Thoracic aorta (tissue), 2 donors: Measurements from ENCODE around the gene STC2. TPM values are rescaled to one million over a fixed set of nuclear protein-coding genes. Genes with fewer than 3 reads are reported as not detected.
"Not testable (repeated sequence)": the region's sequence is repeated elsewhere in the genome, so short reads cannot be mapped to it uniquely, and the experiment has no call there.

Experiments
- ATAC-seq: fragments of 150-250 bp; one replicate; pipeline ENCODE4 v1.8.0; 2017; ENCODE audit warnings: low read depth; ENCODE audit not compliant: insufficient number of reproducible peaks, low FRiP score
- DNase-seq: peaks from one replicate; pipeline ENCODE4 v3.0.0-alpha.2; 2020; ENCODE audit warnings: low spot score
- H3K27ac ChIP-seq, 2 donors: fragments of 200-600 bp; sonication (generic); 1 replicate in 1 of 2; 2 replicates in 1 of 2; pipeline ENCODE4 v1.5.1; 2016; ENCODE audit warnings: mild to moderate bottlenecking in 2 of 2, moderate library complexity in 2 of 2
- H3K27me3 ChIP-seq: fragments of 200-600 bp; sonication (generic); replicated peaks from 2 replicates; pipeline ENCODE4 v1.6.0; 2016; ENCODE audit warnings: mild to moderate bottlenecking; ENCODE audit not compliant: insufficient read depth
- H3K36me3 ChIP-seq: fragments of 200-600 bp; sonication (generic); one replicate; pipeline ENCODE4 v1.5.1; 2016
- H3K4me1 ChIP-seq, 2 donors: fragments of 200-600 bp; sonication (generic); 1 replicate in 1 of 2; 2 replicates in 1 of 2; pipeline versions ENCODE4 v1.5.1 to v1.6.0; 2016; ENCODE audit warnings: low read depth in 2 of 2, mild to moderate bottlenecking in 1 of 2; ENCODE audit not compliant: control insufficient read depth in 1 of 2
- H3K4me3 ChIP-seq: fragments of 200-600 bp; sonication (generic); 2 replicates; pipeline ENCODE4 v1.5.1; 2016; ENCODE audit warnings: mild to moderate bottlenecking
- H3K9me3 ChIP-seq: fragments of 200-600 bp; sonication (generic); 2 replicates; pipeline ENCODE4 v1.5.1; 2016
- CTCF ChIP-seq: fragments of 200-600 bp; sonication (generic); IDR thresholded peaks from one replicate; pipeline ENCODE4 v1.5.1; 2019; ENCODE audit warnings: antibody characterized with exemption
- total RNA-seq, 2 donors: library from RNA; depleted of rRNA; stranded (reverse); fragments of >200 nt; gene quantifications; one replicate each; pipeline versions ENCODE4 v1.1.0 to v1.2.3, GENCODE V29; 2016

The STC2 gene
- total RNA-seq, 2 donors from 2014 or later = 2.0 to 8.8 TPM

DNA sequence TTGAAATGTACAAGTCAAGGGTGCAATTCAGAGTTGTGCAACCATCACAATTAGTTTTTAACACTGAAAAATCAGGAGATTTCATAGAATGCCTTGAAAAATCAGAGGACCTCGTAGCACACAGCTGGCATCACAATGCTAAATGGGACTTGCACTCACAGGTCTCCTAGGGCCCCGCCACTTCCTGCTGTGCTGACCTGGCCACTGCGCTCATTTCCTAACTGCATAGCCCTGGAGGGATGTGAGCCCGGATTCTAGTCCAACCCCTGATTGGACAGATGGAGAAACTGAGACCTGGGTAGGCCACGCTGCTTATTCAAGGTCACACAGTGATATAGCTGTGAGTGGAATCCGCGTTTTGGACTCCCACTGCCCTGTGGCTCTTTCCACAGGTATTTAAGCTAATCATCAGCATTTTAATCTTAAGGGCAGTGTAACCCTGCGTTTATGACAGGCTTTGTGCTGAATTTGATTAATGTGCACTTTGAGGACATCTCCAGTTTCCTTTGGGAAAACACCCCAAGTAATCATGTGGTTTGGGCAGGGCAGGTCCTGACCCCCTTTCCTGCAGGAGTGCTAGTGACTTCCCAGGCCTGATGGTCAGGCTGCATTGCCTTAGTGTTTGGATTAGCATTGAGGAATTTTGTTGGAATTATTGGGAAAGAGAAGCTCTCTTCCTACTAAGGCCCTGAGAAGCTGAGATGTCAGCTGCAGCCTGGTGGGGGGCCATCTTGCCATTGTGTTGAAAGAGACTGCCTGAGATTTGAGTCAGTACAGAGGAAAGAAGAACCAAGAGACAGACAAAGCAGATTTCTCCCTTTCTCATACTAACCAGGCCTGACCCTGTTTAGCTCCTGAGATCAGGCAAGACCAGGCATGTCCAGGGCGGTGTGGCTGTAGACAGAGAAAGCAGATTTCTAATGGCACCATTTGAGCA lies 36.2 kb downstream of the STC2 start:
- no peaks in the 10 kb centered on the region for H3K27me3 ChIP-seq
- DNase-seq (no peak), ATAC-seq (no peak)
- H3K4me1 ChIP-seq = peaks cover 0 to 7% of the 10 kb centered on the region in 2 donors
- no peak for TF ChIP-seq CTCF
- H3K9me3 ChIP-seq = no peaks in the 10 kb centered on the region
- no peak overlapping the region for H3K27ac ChIP-seq
- no peaks in the 10 kb centered on the region for H3K36me3 ChIP-seq
- H3K4me3 ChIP-seq = no peak overlapping the region

- Histone ChIP-seq H3K27me3 (no peaks in the 10 kb centered on the region), H3K4me1 (peaks cover 0 to 7% of the 10 kb centered on the region in 2 donors), H3K4me3 (no peak overlapping the region), H3K27ac (no peak overlapping the region), H3K9me3 (no peaks in the 10 kb centered on the region), H3K36me3 (no peaks in the 10 kb centered on the region)
- ATAC-seq (no peak), DNase-seq (no peak)
- no peak for TF ChIP-seq CTCF
These were observed 37.6 kb downstream of the STC2 start for GRCh38 chr5:173290477-173291131.

GRCh38 chr5:173289372-173289771 lies 38.8 kb downstream of the STC2 start:
- H3K4me1 ChIP-seq = peaks cover 0 to 7% of the 10 kb centered on the region in 2 donors
- ATAC-seq (no peak), DNase-seq (no peak)
- H3K9me3 ChIP-seq = no peaks in the 10 kb centered on the region
- no peak overlapping the region for H3K4me3 ChIP-seq
- H3K36me3 ChIP-seq = no peaks in the 10 kb centered on the region
- no peak overlapping the region for H3K27ac ChIP-seq
- TF ChIP-seq CTCF = no peak
- H3K27me3 ChIP-seq = no peaks in the 10 kb centered on the region

DNA sequence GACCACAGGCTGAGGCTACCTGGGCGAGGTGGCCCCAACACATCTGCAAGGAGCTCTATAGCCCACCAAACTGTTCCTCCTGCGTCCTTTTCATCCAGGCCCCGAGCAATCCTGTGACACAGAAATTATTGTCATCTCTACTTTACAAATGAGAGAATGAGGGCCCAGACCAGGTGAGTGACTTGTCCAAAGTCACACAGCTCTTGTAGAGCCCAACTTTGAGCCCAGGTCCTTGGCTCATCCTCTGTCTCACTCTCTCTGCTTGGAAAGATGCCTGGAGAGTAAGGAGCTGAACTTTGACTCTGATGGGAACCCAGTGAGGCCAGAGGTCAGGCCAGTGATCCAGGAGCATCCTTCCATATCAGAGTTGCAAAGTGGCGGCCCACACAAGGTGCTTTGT lies 39.6 kb downstream of the STC2 start:
- DNase-seq (no peak), ATAC-seq (no peak)
- H3K27me3 ChIP-seq = no peaks in the 10 kb centered on the region
- H3K4me3 ChIP-seq = no peak overlapping the region
- peaks cover 0 to 6% of the 10 kb centered on the region in 2 donors for H3K4me1 ChIP-seq
- H3K27ac ChIP-seq = no peak overlapping the region
- no peak for TF ChIP-seq CTCF
- H3K9me3 ChIP-seq = no peaks in the 10 kb centered on the region
- H3K36me3 ChIP-seq = no peaks in the 10 kb centered on the region

DNA sequence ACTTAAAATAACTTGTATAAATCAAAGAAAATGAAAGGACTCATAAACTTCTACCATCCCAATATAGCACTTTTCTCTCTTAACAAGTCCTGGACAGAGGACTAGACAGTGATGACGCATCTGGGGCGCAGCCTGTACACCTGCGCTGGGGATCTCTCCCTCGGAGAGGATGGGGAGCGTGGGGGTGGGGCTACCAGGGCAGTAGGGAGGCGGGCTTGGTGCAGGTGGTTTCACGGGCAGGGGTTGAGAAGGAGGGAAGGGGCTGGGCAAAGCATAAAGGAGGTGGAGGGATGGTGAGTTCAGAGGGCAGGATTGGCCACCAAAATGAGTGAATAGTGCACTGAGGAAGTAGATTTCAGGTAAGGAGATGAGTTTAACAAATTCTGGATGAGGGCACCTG lies 41.1 kb downstream of the STC2 start:
- H3K4me1 ChIP-seq = peaks cover 0 to 8% of the 10 kb centered on the region in 2 donors
- no peak overlapping the region for H3K27ac ChIP-seq
- H3K9me3 ChIP-seq = no peaks in the 10 kb centered on the region
- peaks cover 8% of the 10 kb centered on the region for H3K27me3 ChIP-seq
- no peaks in the 10 kb centered on the region for H3K36me3 ChIP-seq
- DNase-seq (no peak), ATAC-seq (no peak)
- TF ChIP-seq CTCF = no peak
- H3K4me3 ChIP-seq = no peak overlapping the region

GRCh38 chr5:173284343-173284958 lies 43.8 kb downstream of the STC2 start:
- not testable (repeated sequence) for ATAC-seq, H3K36me3 ChIP-seq, H3K27me3 ChIP-seq, H3K4me3 ChIP-seq, H3K4me1 ChIP-seq, H3K9me3 ChIP-seq, H3K27ac ChIP-seq, DNase-seq
